Panc1 (cell line): Measurements from ENCODE around the gene NRP2. TPM values are rescaled to one million over a fixed set of nuclear protein-coding genes. Genes with fewer than 3 reads are reported as not detected.

ENCODE experiments used
- ATAC-seq: fragments of 200-7000 bp; cut with Tn5 transposase; 2 replicates; pipeline ENCODE4 v1.9.1; 2020; ENCODE audit warnings: mild to moderate bottlenecking, moderate library complexity
- BruUV-seq: library from RNA; stranded (reverse); fragments of 400-500 nt; replicated peaks from 2 replicates; lab custom pipeline; 2021; lab: Mats Ljungman, UMichigan
- CTCF ChIA-PET: fragments of 300-600 bp; sonication (Branson Sonifier 250); formaldehyde crosslinking; loops from one replicate; lab custom pipeline; 2022; ENCODE audit warnings: antibody characterized with exemption; lab: Charles Lee
- POLR2A ChIA-PET: fragments of 300-600 bp; sonication (Branson Sonifier 250); formaldehyde crosslinking; loops from one replicate; lab custom pipeline; 2022; ENCODE audit warnings: antibody characterized with exemption; lab: Charles Lee
- DNase-seq: peaks from one replicate; pipeline ENCODE4 v3.0.0-alpha.2; 2010; ENCODE audit warnings: low read depth, low spot score
- H3K27ac ChIP-seq: 2 replicates; pipeline ENCODE4 v1.5.1; 2011; ENCODE audit warnings: mild to moderate bottlenecking, low read length, inconsistent platforms
- H3K27me3 ChIP-seq: fragments of 200-500 bp; sonication (Bioruptor generic); 2 replicates; pipeline ENCODE4 v1.6.0; 2014; ENCODE audit warnings: low read length, inconsistent platforms; ENCODE audit not compliant: control insufficient read depth, insufficient read depth
- H3K36me3 ChIP-seq: fragments of 200-500 bp; sonication (Bioruptor generic); 2 replicates; pipeline ENCODE4 v1.5.1; 2014; ENCODE audit warnings: inconsistent platforms, mild to moderate bottlenecking, low read length, moderate library complexity; ENCODE audit not compliant: control insufficient read depth, insufficient read depth
- H3K4me1 ChIP-seq: 2 replicates; pipeline ENCODE4 v1.5.1; 2011; ENCODE audit warnings: inconsistent platforms, mild to moderate bottlenecking, low read length, moderate library complexity; ENCODE audit not compliant: control insufficient read depth, insufficient read depth
- H3K4me3 ChIP-seq, 2 experiments: 2 replicates each; pipeline ENCODE4 v1.5.1; 2011 to 2012; ENCODE audit warnings: low read depth in 2 of 2, low read length in 2 of 2, mild to moderate bottlenecking in 2 of 2, inconsistent platforms in 1 of 2, moderate library complexity in 1 of 2
- H3K9me3 ChIP-seq: fragments of 200-500 bp; sonication (Bioruptor generic); 2 replicates; pipeline ENCODE4 v1.5.1; 2014; ENCODE audit warnings: low read depth, mild to moderate bottlenecking, inconsistent platforms, low read length, moderate library complexity; ENCODE audit not compliant: control insufficient read depth, insufficient read depth
- POLR2AphosphoS5 ChIP-seq: IDR thresholded peaks from 2 replicates; pipeline ENCODE4 v1.6.1; 2012; ENCODE audit warnings: mild to moderate bottlenecking, low read depth, low read length, moderate library complexity
- SIN3A ChIP-seq: IDR thresholded peaks from 2 replicates; pipeline ENCODE4 v1.6.1; 2012; ENCODE audit warnings: low read depth, mild to moderate bottlenecking, low read length, moderate library complexity, borderline replicate concordance; ENCODE audit not compliant: insufficient read depth
- TCF7L2 ChIP-seq: IDR thresholded peaks from 2 replicates; pipeline ENCODE4 v1.6.1; 2011; ENCODE audit warnings: mild to moderate bottlenecking, low read depth, low read length, inconsistent platforms
- in situ Hi-C: cut with HindIII; loops from 2 replicates; pipeline ENCODE4 v1.10.0; 2016; ENCODE audit warnings: low sequenced_read_pairs, low pct_unique_long_range_greater_than_20kb
- intact Hi-C: fragments of 100-400 bp; cut with micrococcal nuclease; formaldehyde crosslinking; loops from one replicate; pipeline ENCODE4 v1.10.0; 2022; ENCODE audit not compliant: unreplicated experiment
- total RNA-seq: library from RNA; stranded (reverse); gene quantifications from one replicate; pipeline ENCODE4 v1.2.1, GENCODE V29; 2021; ENCODE audit not compliant: unreplicated experiment
- TF ChIP-seq, protein P1 (sequence below), 2 experiments: IDR thresholded peaks; 2 replicates each; pipeline ENCODE4 v1.6.1; 2011 to 2012; ENCODE audit warnings: low read depth in 2 of 2, control low read depth in 1 of 2, low read length in 1 of 2, mild to moderate bottlenecking in 1 of 2, moderate library complexity in 1 of 2; ENCODE audit not compliant: insufficient read depth in 1 of 2
- TF ChIP-seq, protein P2 (sequence below): fragments of 450-650 bp; IDR thresholded peaks from 2 replicates; pipeline ENCODE4 v1.5.1; 2017; ENCODE audit warnings: mild to moderate bottlenecking

NRP2 gene
- total RNA-seq, 1 experiment from 2014 or later, result 6.7 TPM

DNA sequence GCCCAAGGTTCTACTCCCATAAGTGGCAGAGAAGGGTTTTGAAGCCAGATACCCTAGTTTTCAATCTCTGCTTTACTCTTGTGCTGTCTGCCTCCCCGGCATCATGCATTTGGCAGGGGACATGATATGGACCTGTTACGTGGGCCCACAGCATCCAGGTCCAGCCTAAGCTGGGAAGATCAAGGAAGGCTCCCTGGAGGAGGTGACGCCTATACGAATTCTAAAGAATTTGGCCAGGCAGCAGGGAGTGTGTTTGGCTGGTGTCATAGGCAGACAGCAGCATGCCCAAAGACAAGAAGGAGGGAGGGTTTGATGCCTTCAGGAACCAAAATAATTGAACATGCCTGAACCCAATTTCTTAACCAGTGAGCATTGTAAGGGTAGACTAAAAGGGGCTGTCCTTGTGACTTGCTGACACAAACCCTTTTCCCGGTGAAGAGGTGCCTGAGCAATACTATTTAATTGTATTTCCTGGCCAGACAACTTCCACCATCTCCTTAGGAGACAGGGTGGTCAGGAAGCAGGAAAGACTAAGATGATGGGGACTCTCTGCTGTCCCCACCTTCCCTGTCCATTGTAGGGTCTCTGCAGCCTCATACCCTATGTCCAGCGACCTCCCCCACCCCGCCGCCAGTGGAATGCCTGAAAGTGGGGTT, 21.3 kb downstream of the NRP2 start:
- no TSS peak for BruUV-seq
- POLR2A ChIA-PET, result no interaction called here

DNA sequence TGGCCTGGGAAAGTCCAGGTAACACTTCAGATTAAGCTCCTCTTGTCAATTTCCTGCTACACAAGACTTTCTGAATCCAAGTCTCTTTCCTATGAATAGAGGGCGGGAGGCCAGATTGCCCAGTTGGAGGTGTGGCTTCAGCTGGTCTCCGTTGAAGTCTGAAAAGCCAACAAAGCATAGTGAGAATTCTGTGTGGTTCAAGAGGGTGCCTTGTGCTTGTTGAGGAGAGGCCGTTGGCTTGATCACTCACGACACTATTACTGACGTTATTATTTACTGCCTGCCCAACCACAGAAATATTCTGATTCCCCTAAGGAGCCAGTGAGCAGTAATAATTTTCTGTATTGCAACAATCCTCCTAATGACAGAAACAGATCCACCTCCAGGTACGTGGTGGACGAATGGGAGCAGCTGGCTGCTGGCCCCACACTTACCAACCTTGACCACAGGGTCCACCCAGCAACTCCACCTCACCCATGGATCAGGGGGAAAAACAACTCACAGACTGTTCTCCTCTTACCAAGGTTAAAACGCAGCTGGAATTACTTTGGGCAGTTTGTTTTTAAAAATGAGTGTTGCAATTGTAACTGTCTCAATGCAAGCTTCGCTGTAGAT, 21.9 kb downstream of the NRP2 start:
- Histone ChIP-seq H3K4me1 (peaks cover 21% of the 10 kb centered on the region), H3K9me3 (no peaks in the 10 kb centered on the region), H3K4me3 (no peak overlapping the region), H3K27ac (no peak overlapping the region), H3K36me3 (no peaks in the 10 kb centered on the region), H3K27me3 (no peaks in the 10 kb centered on the region)
- in situ Hi-C loops, result no loop called here
- no peak for TF ChIP-seq POLR2AphosphoS5
- TF ChIP-seq SIN3A, result no peak
- TF ChIP-seq, protein P1, sequence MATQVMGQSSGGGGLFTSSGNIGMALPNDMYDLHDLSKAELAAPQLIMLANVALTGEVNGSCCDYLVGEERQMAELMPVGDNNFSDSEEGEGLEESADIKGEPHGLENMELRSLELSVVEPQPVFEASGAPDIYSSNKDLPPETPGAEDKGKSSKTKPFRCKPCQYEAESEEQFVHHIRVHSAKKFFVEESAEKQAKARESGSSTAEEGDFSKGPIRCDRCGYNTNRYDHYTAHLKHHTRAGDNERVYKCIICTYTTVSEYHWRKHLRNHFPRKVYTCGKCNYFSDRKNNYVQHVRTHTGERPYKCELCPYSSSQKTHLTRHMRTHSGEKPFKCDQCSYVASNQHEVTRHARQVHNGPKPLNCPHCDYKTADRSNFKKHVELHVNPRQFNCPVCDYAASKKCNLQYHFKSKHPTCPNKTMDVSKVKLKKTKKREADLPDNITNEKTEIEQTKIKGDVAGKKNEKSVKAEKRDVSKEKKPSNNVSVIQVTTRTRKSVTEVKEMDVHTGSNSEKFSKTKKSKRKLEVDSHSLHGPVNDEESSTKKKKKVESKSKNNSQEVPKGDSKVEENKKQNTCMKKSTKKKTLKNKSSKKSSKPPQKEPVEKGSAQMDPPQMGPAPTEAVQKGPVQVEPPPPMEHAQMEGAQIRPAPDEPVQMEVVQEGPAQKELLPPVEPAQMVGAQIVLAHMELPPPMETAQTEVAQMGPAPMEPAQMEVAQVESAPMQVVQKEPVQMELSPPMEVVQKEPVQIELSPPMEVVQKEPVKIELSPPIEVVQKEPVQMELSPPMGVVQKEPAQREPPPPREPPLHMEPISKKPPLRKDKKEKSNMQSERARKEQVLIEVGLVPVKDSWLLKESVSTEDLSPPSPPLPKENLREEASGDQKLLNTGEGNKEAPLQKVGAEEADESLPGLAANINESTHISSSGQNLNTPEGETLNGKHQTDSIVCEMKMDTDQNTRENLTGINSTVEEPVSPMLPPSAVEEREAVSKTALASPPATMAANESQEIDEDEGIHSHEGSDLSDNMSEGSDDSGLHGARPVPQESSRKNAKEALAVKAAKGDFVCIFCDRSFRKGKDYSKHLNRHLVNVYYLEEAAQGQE (IDR thresholded peaks at IDR 0.05; ENCODE audit: insufficient read depth in 1 of 2, low read depth in 2 of 2, low read length in 1 of 2), result no peak
- no peak for TF ChIP-seq TCF7L2
- TF ChIP-seq, protein P2, sequence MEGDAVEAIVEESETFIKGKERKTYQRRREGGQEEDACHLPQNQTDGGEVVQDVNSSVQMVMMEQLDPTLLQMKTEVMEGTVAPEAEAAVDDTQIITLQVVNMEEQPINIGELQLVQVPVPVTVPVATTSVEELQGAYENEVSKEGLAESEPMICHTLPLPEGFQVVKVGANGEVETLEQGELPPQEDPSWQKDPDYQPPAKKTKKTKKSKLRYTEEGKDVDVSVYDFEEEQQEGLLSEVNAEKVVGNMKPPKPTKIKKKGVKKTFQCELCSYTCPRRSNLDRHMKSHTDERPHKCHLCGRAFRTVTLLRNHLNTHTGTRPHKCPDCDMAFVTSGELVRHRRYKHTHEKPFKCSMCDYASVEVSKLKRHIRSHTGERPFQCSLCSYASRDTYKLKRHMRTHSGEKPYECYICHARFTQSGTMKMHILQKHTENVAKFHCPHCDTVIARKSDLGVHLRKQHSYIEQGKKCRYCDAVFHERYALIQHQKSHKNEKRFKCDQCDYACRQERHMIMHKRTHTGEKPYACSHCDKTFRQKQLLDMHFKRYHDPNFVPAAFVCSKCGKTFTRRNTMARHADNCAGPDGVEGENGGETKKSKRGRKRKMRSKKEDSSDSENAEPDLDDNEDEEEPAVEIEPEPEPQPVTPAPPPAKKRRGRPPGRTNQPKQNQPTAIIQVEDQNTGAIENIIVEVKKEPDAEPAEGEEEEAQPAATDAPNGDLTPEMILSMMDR, result no peak
- POLR2A ChIA-PET, result no interaction called here
- ATAC-seq (no peak), DNase-seq (no peak)
- BruUV-seq, result no TSS peak
- intact Hi-C loops, result no loop called here
- CTCF ChIA-PET, result no interaction called here

More for the DNA sequence above, 21.3 kb downstream of the NRP2 start:
- TF ChIP-seq TCF7L2, result no peak
- no peak for TF ChIP-seq POLR2AphosphoS5
- TF ChIP-seq, protein P1 (IDR thresholded peaks at IDR 0.05; ENCODE audit: insufficient read depth in 1 of 2, low read depth in 2 of 2, low read length in 1 of 2), result no peak
- TF ChIP-seq SIN3A, result no peak
- TF ChIP-seq, protein P2, result no peak
- H3K4me3 ChIP-seq, result no peak overlapping the region
- no peaks in the 10 kb centered on the region for H3K27me3 ChIP-seq
- no peaks in the 10 kb centered on the region for H3K9me3 ChIP-seq
- no peak overlapping the region for H3K27ac ChIP-seq
- CTCF ChIA-PET, result no interaction called here
- in situ Hi-C loops (no loop called here), intact Hi-C loops (no loop called here)
- no peaks in the 10 kb centered on the region for H3K36me3 ChIP-seq
- no peak for ATAC-seq
- H3K4me1 ChIP-seq, result peaks cover 21% of the 10 kb centered on the region
- no peak for DNase-seq
